ENCODE results near the gene PDAP1.
"Not testable (repeated sequence)": the region's sequence is repeated elsewhere in the genome, so short reads cannot be mapped to it uniquely, and the experiment has no call there.

DNA sequence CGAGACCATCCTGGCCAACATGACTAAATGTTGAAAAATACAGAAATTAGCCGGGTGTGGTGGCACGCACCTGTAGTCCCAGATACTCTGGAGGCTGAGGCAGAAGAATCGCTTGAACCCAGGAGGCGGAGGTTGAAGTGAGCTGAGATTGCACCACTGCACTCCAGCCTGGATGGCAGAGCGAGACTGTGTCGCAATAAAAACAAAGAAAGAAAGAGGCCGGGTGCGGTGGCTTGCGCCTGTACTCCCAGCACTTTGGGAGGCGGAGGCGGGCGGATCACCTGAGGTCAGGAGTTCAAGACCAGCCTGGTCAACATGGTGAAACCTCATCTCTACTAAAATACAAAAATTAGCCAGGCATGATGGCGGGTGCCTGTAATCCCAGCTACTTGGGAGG lies 21.2 kb downstream of the PDAP1 start:
- TF ChIP-seq, protein P1, sequence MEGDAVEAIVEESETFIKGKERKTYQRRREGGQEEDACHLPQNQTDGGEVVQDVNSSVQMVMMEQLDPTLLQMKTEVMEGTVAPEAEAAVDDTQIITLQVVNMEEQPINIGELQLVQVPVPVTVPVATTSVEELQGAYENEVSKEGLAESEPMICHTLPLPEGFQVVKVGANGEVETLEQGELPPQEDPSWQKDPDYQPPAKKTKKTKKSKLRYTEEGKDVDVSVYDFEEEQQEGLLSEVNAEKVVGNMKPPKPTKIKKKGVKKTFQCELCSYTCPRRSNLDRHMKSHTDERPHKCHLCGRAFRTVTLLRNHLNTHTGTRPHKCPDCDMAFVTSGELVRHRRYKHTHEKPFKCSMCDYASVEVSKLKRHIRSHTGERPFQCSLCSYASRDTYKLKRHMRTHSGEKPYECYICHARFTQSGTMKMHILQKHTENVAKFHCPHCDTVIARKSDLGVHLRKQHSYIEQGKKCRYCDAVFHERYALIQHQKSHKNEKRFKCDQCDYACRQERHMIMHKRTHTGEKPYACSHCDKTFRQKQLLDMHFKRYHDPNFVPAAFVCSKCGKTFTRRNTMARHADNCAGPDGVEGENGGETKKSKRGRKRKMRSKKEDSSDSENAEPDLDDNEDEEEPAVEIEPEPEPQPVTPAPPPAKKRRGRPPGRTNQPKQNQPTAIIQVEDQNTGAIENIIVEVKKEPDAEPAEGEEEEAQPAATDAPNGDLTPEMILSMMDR (IDR thresholded peaks at IDR 0.05): not testable (repeated sequence)
- not testable (repeated sequence) for TF ChIP-seq POLR2A (IDR thresholded peaks at IDR 0.05)

Measured in prostate gland (tissue), 2 donors.